ENCODE data around the gene CHD9. TPM values are rescaled to one million over a fixed set of nuclear protein-coding genes. Genes with fewer than 3 reads are reported as not detected.

The CHD9 gene
- total RNA-seq, 4 donors from 2014 or later, result 45.2 to 64.0 (median 49.5) TPM

DNA sequence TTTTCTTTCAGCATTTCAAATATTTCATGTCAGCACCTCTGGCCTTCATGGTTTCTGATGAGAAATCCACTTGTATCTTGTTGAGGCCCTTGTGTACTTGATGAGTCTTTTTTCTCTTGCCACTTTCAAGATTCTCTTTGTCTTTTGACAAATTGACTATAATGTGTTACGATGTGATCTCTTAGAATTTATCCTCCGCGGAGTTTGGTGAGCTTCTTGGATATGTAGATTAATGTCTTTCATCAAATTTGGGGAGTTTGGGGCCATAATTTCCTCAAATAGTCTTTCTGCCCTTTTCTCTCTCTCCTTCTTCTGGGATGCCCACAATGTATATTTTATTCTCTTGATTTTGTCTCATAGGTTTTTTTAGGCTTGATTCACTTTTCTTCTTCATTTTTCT is 96.0 kb downstream of the CHD9 start:
- TF ChIP-seq, protein P1, sequence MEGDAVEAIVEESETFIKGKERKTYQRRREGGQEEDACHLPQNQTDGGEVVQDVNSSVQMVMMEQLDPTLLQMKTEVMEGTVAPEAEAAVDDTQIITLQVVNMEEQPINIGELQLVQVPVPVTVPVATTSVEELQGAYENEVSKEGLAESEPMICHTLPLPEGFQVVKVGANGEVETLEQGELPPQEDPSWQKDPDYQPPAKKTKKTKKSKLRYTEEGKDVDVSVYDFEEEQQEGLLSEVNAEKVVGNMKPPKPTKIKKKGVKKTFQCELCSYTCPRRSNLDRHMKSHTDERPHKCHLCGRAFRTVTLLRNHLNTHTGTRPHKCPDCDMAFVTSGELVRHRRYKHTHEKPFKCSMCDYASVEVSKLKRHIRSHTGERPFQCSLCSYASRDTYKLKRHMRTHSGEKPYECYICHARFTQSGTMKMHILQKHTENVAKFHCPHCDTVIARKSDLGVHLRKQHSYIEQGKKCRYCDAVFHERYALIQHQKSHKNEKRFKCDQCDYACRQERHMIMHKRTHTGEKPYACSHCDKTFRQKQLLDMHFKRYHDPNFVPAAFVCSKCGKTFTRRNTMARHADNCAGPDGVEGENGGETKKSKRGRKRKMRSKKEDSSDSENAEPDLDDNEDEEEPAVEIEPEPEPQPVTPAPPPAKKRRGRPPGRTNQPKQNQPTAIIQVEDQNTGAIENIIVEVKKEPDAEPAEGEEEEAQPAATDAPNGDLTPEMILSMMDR (IDR thresholded peaks at IDR 0.05), result no peak
- TF ChIP-seq POLR2A (IDR thresholded peaks at IDR 0.05; ENCODE audit: low read depth) (no peak), POLR2AphosphoS5 (IDR thresholded peaks at IDR 0.05) (no peak), EP300 (IDR thresholded peaks at IDR 0.05) (no peak)
- H3K9me3 ChIP-seq, result peaks cover 0 to 18% (median 8%) of the 10 kb centered on the region in 4 donors
- H3K36me3 ChIP-seq, result peaks cover 0 to under 1% (median 0%) of the 10 kb centered on the region in 4 donors
- no peak overlapping the region for H3K27ac ChIP-seq (replicated peaks in 1 of 4)
- H3K4me3 ChIP-seq, result no peak overlapping the region
- intact Hi-C loops (cut with DNase I), result no loop called here
- DNase-seq (ENCODE audit: extremely low spot score), result no peak
- H3K27me3 ChIP-seq, result no peaks in the 10 kb centered on the region
- peaks cover 15 to 41% (median 36%) of the 10 kb centered on the region in 4 donors for H3K4me1 ChIP-seq
- 97% methylated on average over 3 of the region's 3 CpGs for WGBS

DNA sequence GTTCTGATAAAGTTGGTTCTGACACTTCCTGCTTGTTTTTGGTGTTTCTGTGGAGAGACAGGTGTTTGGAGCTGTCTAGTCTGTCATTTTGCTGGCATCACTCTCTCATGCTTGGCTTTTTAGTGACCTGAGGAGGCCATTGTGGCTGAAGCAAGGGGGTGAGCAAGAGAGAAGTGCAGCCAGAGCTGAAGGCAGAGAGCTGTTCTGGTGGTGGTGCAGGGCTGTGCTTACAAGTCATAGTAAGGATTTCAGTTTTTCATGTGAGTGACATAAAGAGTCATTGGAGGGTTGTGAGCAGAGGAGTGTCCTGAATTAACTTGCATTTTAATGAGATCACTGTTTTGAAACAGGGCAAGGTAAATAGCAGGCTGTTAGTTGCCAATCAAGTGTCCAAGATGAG is 97.5 kb downstream of the CHD9 start:
- Histone ChIP-seq H3K9me3 (peaks cover 0 to 18% (median 8%) of the 10 kb centered on the region in 4 donors), H3K36me3 (peaks cover 3 to 16% (median 13%) of the 10 kb centered on the region in 4 donors), H3K4me3 (no peak overlapping the region), H3K4me1 (peaks cover 13 to 37% (median 32%) of the 10 kb centered on the region in 4 donors), H3K27ac (replicated peaks in 1 of 4) (no peak overlapping the region), H3K27me3 (no peaks in the 10 kb centered on the region)
- intact Hi-C loops (cut with DNase I), result no loop called here
- no peak for DNase-seq (ENCODE audit: extremely low spot score)
- TF ChIP-seq EP300 (IDR thresholded peaks at IDR 0.05) (no peak), POLR2A (IDR thresholded peaks at IDR 0.05; ENCODE audit: low read depth) (no peak), POLR2AphosphoS5 (IDR thresholded peaks at IDR 0.05) (no peak)
- TF ChIP-seq, protein P1 (IDR thresholded peaks at IDR 0.05), result no peak

DNA sequence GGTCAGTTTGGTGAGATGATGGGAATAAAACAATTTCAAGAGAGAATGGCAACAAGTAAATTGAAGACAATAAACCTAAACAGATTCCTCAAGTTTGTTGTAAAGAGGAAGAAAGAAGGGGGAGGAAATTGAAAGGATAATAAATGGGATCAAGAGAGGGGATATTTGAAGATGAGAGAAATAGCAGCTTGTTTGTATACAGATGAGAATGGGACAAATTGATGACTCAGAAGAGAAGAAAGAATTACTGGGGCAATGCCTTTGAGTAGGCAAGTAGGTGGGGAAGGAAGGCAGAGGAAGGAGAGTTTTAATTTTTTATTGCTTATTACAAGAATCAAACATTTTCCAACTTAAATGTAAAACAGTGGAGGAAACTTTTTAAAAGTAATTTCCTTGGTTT is 98.3 kb downstream of the CHD9 start:
- H3K36me3 ChIP-seq, result peaks cover 3 to 21% (median 18%) of the 10 kb centered on the region in 4 donors
- no peaks in the 10 kb centered on the region for H3K27me3 ChIP-seq
- no peak overlapping the region for H3K4me3 ChIP-seq
- H3K9me3 ChIP-seq, result peaks cover 0 to 18% (median 8%) of the 10 kb centered on the region in 4 donors
- peaks cover 8 to 29% (median 26%) of the 10 kb centered on the region in 4 donors for H3K4me1 ChIP-seq
- TF ChIP-seq, protein P1 (IDR thresholded peaks at IDR 0.05), result no peak
- no peak for TF ChIP-seq POLR2A (IDR thresholded peaks at IDR 0.05; ENCODE audit: low read depth)
- TF ChIP-seq EP300 (IDR thresholded peaks at IDR 0.05), result no peak
- no peak for TF ChIP-seq POLR2AphosphoS5 (IDR thresholded peaks at IDR 0.05)
- no peak overlapping the region for H3K27ac ChIP-seq (replicated peaks in 1 of 4)
- no peak for DNase-seq (ENCODE audit: extremely low spot score)
- intact Hi-C loops (cut with DNase I), result no loop called here

DNA sequence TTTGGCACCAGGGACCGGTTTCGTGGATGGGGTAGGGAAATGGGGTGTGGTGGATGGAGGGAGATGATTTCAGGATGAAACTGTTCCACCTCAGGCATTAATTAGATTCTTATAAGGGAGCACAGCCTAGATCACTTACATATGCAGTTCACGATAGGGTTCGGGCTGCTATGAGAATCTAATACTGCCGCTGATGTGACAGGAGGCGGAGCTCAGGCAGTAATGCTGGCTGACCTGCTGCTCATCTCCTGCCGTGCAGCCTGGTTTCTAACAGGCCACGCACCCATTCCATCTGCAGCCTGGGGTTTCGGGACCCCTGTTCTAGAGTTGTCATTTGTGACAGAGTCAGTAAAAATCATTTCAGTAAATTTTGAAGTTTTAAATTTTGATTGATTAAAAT is 99.7 kb downstream of the CHD9 start:
- no peak for DNase-seq (ENCODE audit: extremely low spot score)
- WGBS, result 47% methylated on average over 9 of the region's 9 CpGs
- H3K27me3 ChIP-seq, result no peaks in the 10 kb centered on the region
- TF ChIP-seq POLR2AphosphoS5 (IDR thresholded peaks at IDR 0.05) (no peak), EP300 (IDR thresholded peaks at IDR 0.05) (no peak), POLR2A (IDR thresholded peaks at IDR 0.05; ENCODE audit: low read depth) (no peak)
- TF ChIP-seq, protein P1 (IDR thresholded peaks at IDR 0.05), result no peak
- peaks cover 0 to 17% (median 7%) of the 10 kb centered on the region in 4 donors for H3K9me3 ChIP-seq
- H3K36me3 ChIP-seq, result peaks cover 3 to 27% (median 21%) of the 10 kb centered on the region in 4 donors
- intact Hi-C loops (cut with DNase I), result no loop called here
- peaks cover 8 to 30% (median 25%) of the 10 kb centered on the region in 4 donors for H3K4me1 ChIP-seq
- no peak overlapping the region for H3K27ac ChIP-seq (replicated peaks in 1 of 4)
- no peak overlapping the region for H3K4me3 ChIP-seq

DNA sequence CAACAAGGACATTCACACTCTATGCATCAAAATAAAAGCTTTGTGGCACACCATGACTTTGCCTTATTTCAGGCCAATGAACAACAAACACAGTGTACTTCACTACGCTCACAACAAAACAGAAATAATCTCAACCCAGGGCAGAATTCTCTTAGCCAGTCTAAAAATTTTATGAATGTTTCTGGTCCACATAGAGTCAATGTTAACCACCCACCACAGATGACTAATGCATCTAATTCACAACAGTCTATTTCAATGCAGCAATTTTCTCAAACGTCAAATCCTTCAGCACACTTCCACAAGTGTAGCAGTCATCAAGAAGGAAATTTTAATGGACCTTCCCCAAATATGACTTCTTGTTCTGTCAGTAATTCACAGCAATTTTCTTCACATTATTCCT is 101.7 kb downstream of the CHD9 start:
- no peak overlapping the region for H3K4me3 ChIP-seq
- peaks cover 3 to 27% (median 21%) of the 10 kb centered on the region in 4 donors for H3K36me3 ChIP-seq
- no peaks in the 10 kb centered on the region for H3K9me3 ChIP-seq
- 79% methylated on average over 2 of the region's 2 CpGs for WGBS
- peaks cover 8 to 37% (median 27%) of the 10 kb centered on the region in 4 donors for H3K4me1 ChIP-seq
- H3K27ac ChIP-seq (replicated peaks in 1 of 4), result no peak overlapping the region
- DNase-seq (ENCODE audit: extremely low spot score), result no peak
- intact Hi-C loops (cut with DNase I), result loop anchor here (2.0 kb wide), 1 partner anchor 102 kb away; the partner anchor contains the start of gene CHD9
- no peaks in the 10 kb centered on the region for H3K27me3 ChIP-seq
- TF ChIP-seq POLR2AphosphoS5 (IDR thresholded peaks at IDR 0.05) (no peak), POLR2A (IDR thresholded peaks at IDR 0.05; ENCODE audit: low read depth) (no peak), EP300 (IDR thresholded peaks at IDR 0.05) (no peak)
- TF ChIP-seq, protein P1 (IDR thresholded peaks at IDR 0.05), result no peak
